H9 (cell line): ENCODE results near the gene TMEM181. TPM values are rescaled to one million over a fixed set of nuclear protein-coding genes. Genes with fewer than 3 reads are reported as not detected.

ENCODE experiments used
- DNase-seq: peaks from one replicate; pipeline ENCODE4 v3.0.0-alpha.2; 2017
- H2AFZ ChIP-seq: one replicate; pipeline ENCODE4 v1.6.1; 2013; ENCODE audit warnings: mild to moderate bottlenecking, low read length, control low read depth, moderate library complexity
- H2AK5ac ChIP-seq: 2 replicates; pipeline ENCODE4 v1.6.1; 2013; ENCODE audit warnings: low read length, control low read depth, mixed read lengths; ENCODE audit not compliant: insufficient read length
- H2BK120ac ChIP-seq: one replicate; pipeline ENCODE4 v1.6.1; 2013; ENCODE audit warnings: low read depth, mild to moderate bottlenecking, low read length, control low read depth, inconsistent platforms; ENCODE audit not compliant: poor library complexity, severe bottlenecking
- H2BK12ac ChIP-seq: 2 replicates; pipeline ENCODE4 v1.6.1; 2013; ENCODE audit warnings: low read length, control low read depth, mixed read lengths, low read depth; ENCODE audit not compliant: insufficient read length
- H2BK15ac ChIP-seq: 2 replicates; pipeline ENCODE4 v1.6.1; 2013; ENCODE audit warnings: low read depth, low read length, control low read depth
- H2BK20ac ChIP-seq: one replicate; pipeline ENCODE4 v1.6.1; 2013; ENCODE audit warnings: low read depth, mild to moderate bottlenecking, low read length, control low read depth, inconsistent platforms; ENCODE audit not compliant: poor library complexity, severe bottlenecking
- H2BK5ac ChIP-seq: 2 replicates; pipeline ENCODE4 v1.6.1; 2013; ENCODE audit warnings: low read length, control low read depth, mixed read lengths; ENCODE audit not compliant: insufficient read length
- H3K14ac ChIP-seq: 2 replicates; pipeline ENCODE4 v1.6.1; 2013; ENCODE audit warnings: low read length, control low read depth; ENCODE audit not compliant: insufficient read depth
- H3K18ac ChIP-seq: 2 replicates; pipeline ENCODE4 v1.6.1; 2013; ENCODE audit warnings: low read depth, mild to moderate bottlenecking, mixed read lengths, low read length, control low read depth; ENCODE audit not compliant: insufficient read length
- H3K23ac ChIP-seq: 2 replicates; pipeline ENCODE4 v1.6.1; 2013; ENCODE audit warnings: low read length, control low read depth, mixed read lengths, low read depth; ENCODE audit not compliant: insufficient read length
- H3K23me2 ChIP-seq: 2 replicates; pipeline ENCODE4 v1.6.1; 2013; ENCODE audit warnings: low read depth, mild to moderate bottlenecking, mixed read lengths, low read length, control low read depth; ENCODE audit not compliant: insufficient read length, poor library complexity, severe bottlenecking
- H3K27ac ChIP-seq: 2 replicates; pipeline ENCODE4 v1.5.1; 2013; ENCODE audit warnings: low read length, control low read depth, mixed read lengths, low read depth; ENCODE audit not compliant: insufficient read length
- H3K27me3 ChIP-seq: 2 replicates; pipeline ENCODE4 v1.6.1; 2013; ENCODE audit warnings: low read length, control low read depth, inconsistent platforms; ENCODE audit not compliant: insufficient read depth
- H3K4ac ChIP-seq: 2 replicates; pipeline ENCODE4 v1.6.1; 2013; ENCODE audit warnings: low read depth, mild to moderate bottlenecking, control low read depth, inconsistent platforms, low read length, moderate library complexity
- H3K4me1 ChIP-seq: 2 replicates; pipeline ENCODE4 v1.6.1; 2013; ENCODE audit warnings: low read length, control low read depth, inconsistent platforms; ENCODE audit not compliant: insufficient read depth
- H3K4me2 ChIP-seq: 2 replicates; pipeline ENCODE4 v1.6.1; 2013; ENCODE audit warnings: low read length, control low read depth, mixed read lengths; ENCODE audit not compliant: insufficient read length, insufficient read depth
- H3K56ac ChIP-seq: 2 replicates; pipeline ENCODE4 v1.6.1; 2013; ENCODE audit warnings: low read depth, mild to moderate bottlenecking, mixed read lengths, low read length, control low read depth; ENCODE audit not compliant: insufficient read length
- H3K79me1 ChIP-seq: 2 replicates; pipeline ENCODE4 v1.6.1; 2013; ENCODE audit warnings: low read depth, mild to moderate bottlenecking, moderate library complexity, low read length, control low read depth, inconsistent platforms; ENCODE audit not compliant: insufficient read depth, poor library complexity, severe bottlenecking
- H3K79me2 ChIP-seq: 2 replicates; pipeline ENCODE4 v1.6.1; 2013; ENCODE audit warnings: low read length, control low read depth, inconsistent platforms; ENCODE audit not compliant: insufficient read depth
- H3K9ac ChIP-seq: 2 replicates; pipeline ENCODE4 v1.6.1; 2013; ENCODE audit warnings: low read length, control low read depth, mixed read lengths; ENCODE audit not compliant: insufficient read length; ENCODE audit errors: extremely low read depth
- H3K9me3 ChIP-seq: one replicate; pipeline ENCODE4 v1.6.1; 2013; ENCODE audit warnings: low read depth, low read length, inconsistent platforms; ENCODE audit not compliant: control insufficient read depth
- H3T11ph ChIP-seq: one replicate; pipeline ENCODE4 v1.6.1; 2013; ENCODE audit warnings: mild to moderate bottlenecking, low read length, control low read depth, inconsistent platforms
- H4K20me1 ChIP-seq: one replicate; pipeline ENCODE4 v1.6.1; 2013; ENCODE audit not compliant: control insufficient read depth, insufficient read length, insufficient read depth
- H4K5ac ChIP-seq: 2 replicates; pipeline ENCODE4 v1.6.1; 2013; ENCODE audit warnings: low read depth, mild to moderate bottlenecking, mixed read lengths, low read length, control low read depth; ENCODE audit not compliant: insufficient read length
- H4K8ac ChIP-seq: replicated peaks from 2 replicates; pipeline ENCODE4 v1.6.1; 2013; ENCODE audit warnings: low read length, control low read depth, mixed read lengths, low read depth; ENCODE audit not compliant: insufficient read length
- H4K91ac ChIP-seq: 2 replicates; pipeline ENCODE4 v1.6.1; 2013; ENCODE audit warnings: low read depth, mild to moderate bottlenecking, moderate library complexity, mixed read lengths, low read length, control low read depth; ENCODE audit not compliant: insufficient read length
- H3K27ac Mint-ChIP-seq, 3 experiments: 2 replicates in 2 of 3; 3 replicates in 1 of 3; pipeline ENCODE4 v1.8.0; 2020 to 2021; ENCODE audit warnings: mixed read lengths in 3 of 3, mild to moderate bottlenecking in 1 of 3, moderate library complexity in 1 of 3
- H3K27me3 Mint-ChIP-seq: 2 replicates; pipeline ENCODE4 v1.8.0; 2021; ENCODE audit warnings: low read depth, mild to moderate bottlenecking, moderate library complexity, mixed read lengths
- H3K36me3 Mint-ChIP-seq, 3 experiments: 2 replicates in 2 of 3; 3 replicates in 1 of 3; pipeline ENCODE4 v1.8.0; 2020 to 2021; ENCODE audit warnings: low read depth in 3 of 3, mixed read lengths in 3 of 3; ENCODE audit not compliant: insufficient read depth in 1 of 3
- H3K4me1 Mint-ChIP-seq, 2 experiments: 2 replicates each; pipeline ENCODE4 v1.8.0; 2020; ENCODE audit warnings: mixed read lengths in 2 of 2
- H3K4me3 Mint-ChIP-seq, 2 experiments: 2 replicates in 1 of 2; 3 replicates in 1 of 2; pipeline ENCODE4 v1.8.0; 2020 to 2021; ENCODE audit warnings: mild to moderate bottlenecking in 2 of 2, mixed read lengths in 2 of 2, moderate library complexity in 1 of 2
- H3K9me3 Mint-ChIP-seq, 2 experiments: 2 replicates in 1 of 2; 3 replicates in 1 of 2; pipeline ENCODE4 v1.8.0; 2020; ENCODE audit warnings: mild to moderate bottlenecking in 2 of 2, mixed read lengths in 2 of 2, moderate library complexity in 1 of 2
- CTCF ChIP-seq: fragments of 200-600 bp; sonication (generic); conservative IDR thresholded peaks from 3 replicates; pipeline ENCODE4 v1.8.0; 2021; ENCODE audit warnings: antibody characterized with exemption, mild to moderate bottlenecking
- WGBS: extraction: QIAGEN DNeasy Blood & Tissue Kit; methylation state at CpG from one replicate; pipeline ENCODE4 v1.1.7; 2013; ENCODE audit warnings: missing lambda C conversion rate, low lambda C conversion rate, mixed read lengths; ENCODE audit not compliant: insufficient read length; ENCODE audit errors: extremely low coverage; 5-methylcytosine and 5-hydroxymethylcytosine counted together
- total RNA-seq: library from RNA; stranded (reverse); gene quantifications from 2 replicates; pipeline ENCODE4 v1.2.1, GENCODE V29; 2021

The TMEM181 gene
- total RNA-seq, 1 experiment from 2014 or later: 24.4 TPM

DNA sequence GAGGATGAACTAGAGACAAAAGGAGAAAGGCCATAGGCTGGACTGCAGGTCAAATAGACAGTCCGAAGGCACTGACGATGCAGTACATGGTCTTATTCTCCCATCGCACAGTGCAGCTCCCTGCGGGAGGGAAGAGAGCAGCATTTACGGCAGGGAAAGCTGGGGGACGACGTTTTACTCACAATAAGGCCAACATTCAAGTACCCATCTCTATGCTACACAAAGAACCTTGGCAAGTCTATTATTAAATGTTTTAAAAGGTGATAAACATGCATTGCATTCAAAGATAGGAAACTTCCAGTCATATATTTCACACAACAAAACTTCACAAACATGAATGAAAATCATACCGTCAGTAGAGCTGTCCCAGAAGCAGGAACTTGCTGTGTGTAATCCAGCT is 76.9 kb downstream of the TMEM181 start:
- H3K4me1 ChIP-seq: no peaks in the 10 kb centered on the region
- H3K9me3 ChIP-seq: no peaks in the 10 kb centered on the region
- no peak overlapping the region for H2BK5ac ChIP-seq
- H3K9ac ChIP-seq: no peak overlapping the region
- Mint-ChIP-seq H3K36me3 (peaks cover 10 to 47% (median 33%) of the 10 kb centered on the region in 3 experiments; a peak in 6 of 7 replicates), H3K27me3 (no peaks in the 10 kb centered on the region), H3K27ac (no peak overlapping the region), H3K9me3 (no peaks in the 10 kb centered on the region), H3K4me1 (peaks cover 9 to 11% of the 10 kb centered on the region in 2 experiments), H3K4me3 (no peak overlapping the region)
- no peak overlapping the region for H2AFZ ChIP-seq
- no peaks in the 10 kb centered on the region for H4K20me1 ChIP-seq
- H4K91ac ChIP-seq: no peak overlapping the region
- H2BK120ac ChIP-seq: no peak overlapping the region
- H2BK20ac ChIP-seq: no peak overlapping the region
- no peak overlapping the region for H2AK5ac ChIP-seq
- H3K79me1 ChIP-seq: no peaks in the 10 kb centered on the region
- H3K18ac ChIP-seq: no peak overlapping the region
- no peak overlapping the region for H3K4me2 ChIP-seq
- H3T11ph ChIP-seq: no peak overlapping the region
- DNase-seq: no peak
- H2BK12ac ChIP-seq: no peak overlapping the region
- WGBS: no CpG with 5 or more reads among the region's 8 CpGs
- no peak overlapping the region for H3K4ac ChIP-seq
- no peak overlapping the region for H3K56ac ChIP-seq
- H3K79me2 ChIP-seq: no peaks in the 10 kb centered on the region
- no peaks in the 10 kb centered on the region for H3K27me3 ChIP-seq
- no peaks in the 10 kb centered on the region for H3K23me2 ChIP-seq
- no peak overlapping the region for H3K23ac ChIP-seq
- H2BK15ac ChIP-seq: no peak overlapping the region
- H4K8ac ChIP-seq: no peak overlapping the region
- no peak overlapping the region for H3K14ac ChIP-seq
- no peak for TF ChIP-seq CTCF
- H3K27ac ChIP-seq: no peak overlapping the region
- no peak overlapping the region for H4K5ac ChIP-seq
